B cell (primary cell): Measurements from ENCODE around the gene ZCCHC24. TPM values are rescaled to one million over a fixed set of nuclear protein-coding genes. Genes with fewer than 3 reads are reported as not detected.

Experiments used
- ATAC-seq: fragments of 200-7000 bp; cut with Tn5 transposase; one replicate; pipeline ENCODE4 v1.10.0; 2021; ENCODE audit warnings: low read depth, mild to moderate bottlenecking, moderate number of reproducible peaks, moderate library complexity
- CTCF ChIA-PET: fragments of 350-600 bp; sonication (Branson Sonifier 250); formaldehyde crosslinking; loops from one replicate; lab custom pipeline; 2021; ENCODE audit warnings: antibody characterized with exemption, inconsistent platforms; lab: Charles Lee
- POLR2A ChIA-PET: fragments of 350-600 bp; sonication (Branson Sonifier 250); formaldehyde crosslinking; loops from one replicate; lab custom pipeline; 2021; ENCODE audit warnings: antibody characterized with exemption; lab: Charles Lee
- DNase-seq: peaks from one replicate; pipeline ENCODE4 v3.0.0; 2013
- H2AFZ ChIP-seq: 2 replicates; pipeline ENCODE4 v1.6.1; 2012; ENCODE audit warnings: mild to moderate bottlenecking, low read depth, low read length; ENCODE audit not compliant: insufficient read depth, poor library complexity, severe bottlenecking
- H3K27ac ChIP-seq, 2 donors: 1 replicate in 1 of 2; 2 replicates in 1 of 2; pipeline ENCODE4 v1.5.1; 2012 to 2013; ENCODE audit warnings: low read length in 2 of 2, mild to moderate bottlenecking in 2 of 2, moderate library complexity in 1 of 2
- H3K27me3 ChIP-seq, 4 experiments: fragments of 200-600 bp in 1 of 4; sonication (generic) in 1 of 4; replicated peaks in 1 of 4; 1 replicate in 2 of 4; 2 replicates in 2 of 4; pipeline versions ENCODE4 v1.6.1 to v1.7.0; 2013 to 2016; ENCODE audit warnings: low read length in 3 of 4, mild to moderate bottlenecking in 2 of 4, mixed read lengths in 1 of 4, moderate library complexity in 1 of 4; ENCODE audit not compliant: insufficient read depth in 4 of 4, control insufficient read depth in 3 of 4; ENCODE audit errors: control extremely low read depth in 1 of 4
- H3K36me3 ChIP-seq, 2 experiments: replicated peaks in 1 of 2; 1 replicate in 1 of 2; 2 replicates in 1 of 2; pipeline versions ENCODE4 v1.6.1 to v1.7.1; 2013; ENCODE audit warnings: low read length in 1 of 2; ENCODE audit not compliant: insufficient read depth in 2 of 2, control insufficient read depth in 1 of 2; ENCODE audit errors: control extremely low read depth in 1 of 2, extremely low read depth in 1 of 2
- H3K4me1 ChIP-seq, 2 donors: fragments of 200-600 bp in 1 of 2; sonication (generic) in 1 of 2; 1 replicate in 1 of 2; 2 replicates in 1 of 2; pipeline versions ENCODE4 v1.5.1 to v1.6.1; 2013 to 2017; ENCODE audit warnings: low read length in 2 of 2; ENCODE audit not compliant: control insufficient read depth in 2 of 2, insufficient read depth in 2 of 2
- H3K4me2 ChIP-seq: replicated peaks from 2 replicates; pipeline ENCODE3; 2012; ENCODE audit warnings: mild to moderate bottlenecking, low read depth, low read length; ENCODE audit not compliant: poor library complexity, severe bottlenecking
- H3K4me3 ChIP-seq, 5 experiments: fragments of 200-600 bp in 1 of 5; sonication (generic) in 1 of 5; 1 replicate in 3 of 5; 2 replicates in 2 of 5; pipeline versions ENCODE4 v1.5.1 to v1.7.0; 2011 to 2016; ENCODE audit warnings: low read length in 4 of 5, mild to moderate bottlenecking in 4 of 5, low read depth in 2 of 5, control low read depth in 1 of 5, moderate library complexity in 1 of 5; ENCODE audit not compliant: insufficient read depth in 1 of 5; ENCODE audit errors: control extremely low read depth in 1 of 5, extremely low read depth in 1 of 5
- H3K79me2 ChIP-seq: fragments of 200-600 bp; sonication (generic); one replicate; pipeline ENCODE4 v1.6.0; 2016; ENCODE audit warnings: low read length; ENCODE audit not compliant: control insufficient read depth, insufficient read depth
- H3K9ac ChIP-seq: fragments of 200-600 bp; sonication (generic); 2 replicates; pipeline ENCODE4 v1.6.1; 2017; ENCODE audit warnings: mild to moderate bottlenecking, low read length, moderate library complexity
- H3K9me3 ChIP-seq, 3 donors: one replicate each; pipeline versions ENCODE4 v1.6.1 to v1.7.1; 2013; ENCODE audit warnings: low read length in 2 of 3; ENCODE audit not compliant: control insufficient read depth in 2 of 3, insufficient read depth in 1 of 3; ENCODE audit errors: control extremely low read depth in 1 of 3
- H4K20me1 ChIP-seq: 2 replicates; pipeline ENCODE4 v1.6.0; 2012; ENCODE audit warnings: mild to moderate bottlenecking, low read length; ENCODE audit not compliant: insufficient read depth, control insufficient read depth, poor library complexity, severe bottlenecking
- H3K27ac Mint-ChIP-seq: one replicate; pipeline ENCODE4 v1.8.0; 2021; ENCODE audit warnings: mixed read lengths
- H3K27me3 Mint-ChIP-seq: one replicate; pipeline ENCODE4 v1.8.0; 2021; ENCODE audit warnings: mixed read lengths
- H3K4me1 Mint-ChIP-seq: one replicate; pipeline ENCODE4 v1.8.0; 2021; ENCODE audit warnings: mixed read lengths
- H3K4me3 Mint-ChIP-seq: one replicate; pipeline ENCODE4 v1.8.0; 2021; ENCODE audit warnings: mixed read lengths
- H3K9me3 Mint-ChIP-seq: one replicate; pipeline ENCODE4 v1.8.0; 2022; ENCODE audit warnings: mixed read lengths; ENCODE audit not compliant: insufficient read depth
- CTCF ChIP-seq: fragments of 200-600 bp; IDR thresholded peaks from one replicate; pipeline ENCODE4 v1.8.0; 2022; ENCODE audit warnings: antibody characterized with exemption, mild to moderate bottlenecking
- EZH2 ChIP-seq: IDR thresholded peaks from 2 replicates; pipeline ENCODE4 v1.6.1; 2012; ENCODE audit warnings: borderline replicate concordance, low read depth, mild to moderate bottlenecking, moderate library complexity, low read length; ENCODE audit not compliant: insufficient read depth, poor library complexity, severe bottlenecking
- WGBS: methylation state at CpG from one replicate; pipeline ENCODE4 v1.1.5; 2013; ENCODE audit warnings: missing lambda C conversion rate; ENCODE audit not compliant: insufficient coverage; 5-methylcytosine and 5-hydroxymethylcytosine counted together
- intact Hi-C: fragments of 100-400 bp; cut with micrococcal nuclease; formaldehyde crosslinking; loops from one replicate; pipeline ENCODE4 v1.10.0; 2022
- polyA plus RNA-seq: library from polyadenylated mRNA; depleted of rRNA; stranded (reverse); fragments of >200 nt; gene quantifications from 2 replicates; pipeline ENCODE4 v1.2.3, GENCODE V29; 2012
- total RNA-seq, 2 donors: library from RNA; stranded (reverse); fragments of 120-200 nt in 1 of 2; gene quantifications; 1 replicate in 1 of 2; 2 replicates in 1 of 2; pipeline versions ENCODE4 v1.2.3 to v1.2.4, GENCODE V29; 2013 to 2022

ZCCHC24 gene
- total and polyA plus RNA-seq, 2 donors (not counting 1 experiment from before 2014, with no cell fraction given) = 0.34 to 2.3 TPM

GRCh38 chr10:79379512-79380124 lies 65.8 kb downstream of the ZCCHC24 start:
- ATAC-seq (no peak), DNase-seq (no peak)
- 90% methylated on average over 9 of the region's 9 CpGs for WGBS
- Histone ChIP-seq H3K36me3 (no peaks in the 10 kb centered on the region), H3K9ac (no peak overlapping the region), H3K4me1 (peaks cover 0 to 2% of the 10 kb centered on the region in 2 donors), H4K20me1 (no peaks in the 10 kb centered on the region), H3K27ac (no peak overlapping the region), H3K79me2 (no peaks in the 10 kb centered on the region), H3K27me3 (peaks cover 0 to 4% (median 0%) of the 10 kb centered on the region in 4 experiments), H2AFZ (no peak overlapping the region), H3K4me3 (no peak overlapping the region), H3K4me2 (no peak overlapping the region), H3K9me3 (peaks cover 0 to 4% (median 0%) of the 10 kb centered on the region in 3 donors)
- Mint-ChIP-seq H3K9me3 (no peaks in the 10 kb centered on the region), H3K4me3 (no peak overlapping the region), H3K27ac (no peak overlapping the region), H3K4me1 (peaks cover 2% of the 10 kb centered on the region), H3K27me3 (no peaks in the 10 kb centered on the region)
- intact Hi-C loops = loop anchor here (10.0 kb wide), 1 partner anchor 65 kb away; the partner anchor contains the start of gene ZCCHC24
- POLR2A ChIA-PET = no interaction called here
- TF ChIP-seq CTCF (no peak), EZH2 (no peak)
- CTCF ChIA-PET = no interaction called here

GRCh38 chr10:79378647-79379511 lies 66.5 kb downstream of the ZCCHC24 start:
- Mint-ChIP-seq H3K27me3 (no peaks in the 10 kb centered on the region), H3K4me3 (no peak overlapping the region), H3K9me3 (no peaks in the 10 kb centered on the region), H3K4me1 (peaks cover 5% of the 10 kb centered on the region), H3K27ac (no peak overlapping the region)
- H3K9me3 ChIP-seq = peaks cover 0 to 4% (median 0%) of the 10 kb centered on the region in 3 donors
- no peak for TF ChIP-seq EZH2
- no peak for ATAC-seq
- no peak for DNase-seq
- H2AFZ ChIP-seq = no peak overlapping the region
- no peak overlapping the region for H3K9ac ChIP-seq
- no peak overlapping the region for H3K4me3 ChIP-seq
- no peaks in the 10 kb centered on the region for H3K36me3 ChIP-seq
- WGBS = 93% methylated on average over 20 of the region's 22 CpGs
- ChIA-PET CTCF (no interaction called here), POLR2A (no interaction called here)
- peaks cover 0 to 2% of the 10 kb centered on the region in 2 donors for H3K4me1 ChIP-seq
- no peaks in the 10 kb centered on the region for H3K79me2 ChIP-seq
- H3K27me3 ChIP-seq = peaks cover 0 to 4% (median 0%) of the 10 kb centered on the region in 4 experiments
- intact Hi-C loops = no loop called here
- no peak overlapping the region for H3K4me2 ChIP-seq
- no peak overlapping the region for H3K27ac ChIP-seq
- H4K20me1 ChIP-seq = no peaks in the 10 kb centered on the region
